ENCODE measurements around the gene SUMO3. TPM values are rescaled to one million over a fixed set of nuclear protein-coding genes. Genes with fewer than 3 reads are reported as not detected.

The SUMO3 gene
- total and polyA plus RNA-seq, 2 of the 8 experiments (the other 6 are each of a cell fraction or from before 2014, with no cell fraction given) = 96.8 to 101 TPM

DNA sequence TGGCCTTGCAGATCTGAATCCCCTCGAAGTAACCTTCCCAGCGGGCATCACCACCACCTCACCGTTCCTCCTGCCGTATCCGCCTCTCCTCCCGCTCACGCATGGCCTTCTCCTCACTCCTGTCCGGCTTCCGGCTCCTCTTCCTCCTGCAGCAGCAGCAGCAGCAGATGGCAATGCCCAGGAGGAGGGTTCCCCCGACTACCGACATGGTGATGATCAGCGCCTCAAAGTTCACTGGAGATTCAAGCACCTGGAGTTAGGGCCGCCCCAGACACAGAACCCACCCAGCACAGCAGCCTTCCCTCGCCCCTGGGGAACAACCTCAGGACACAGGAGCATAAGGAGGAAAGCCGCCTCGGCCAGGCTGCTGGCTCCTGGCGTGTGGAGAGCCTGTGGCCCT, 38.3 kb upstream of the SUMO3 start:
- no peak for FAIRE-seq
- H3K9ac ChIP-seq (replicated peaks in 1 of 4; ENCODE audit: extremely low read depth in 1 of 4, low read depth in 3 of 4, low read length in 3 of 4) = no peak overlapping the region
- TF ChIP-seq, protein P1, sequence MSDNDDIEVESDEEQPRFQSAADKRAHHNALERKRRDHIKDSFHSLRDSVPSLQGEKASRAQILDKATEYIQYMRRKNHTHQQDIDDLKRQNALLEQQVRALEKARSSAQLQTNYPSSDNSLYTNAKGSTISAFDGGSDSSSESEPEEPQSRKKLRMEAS (IDR thresholded peaks at IDR 0.05) = no peak
- no peak for TF ChIP-seq RNF2 (IDR thresholded peaks at IDR 0.05; ENCODE audit: borderline replicate concordance, low read depth, low read length, missing control alignments, poor library complexity, severe bottlenecking)
- TF ChIP-seq EGR1 (IDR thresholded peaks at IDR 0.05; ENCODE audit: borderline replicate concordance, low read depth, low read length) = no peak
- no peak for TF ChIP-seq YY1 (IDR thresholded peaks at IDR 0.05; ENCODE audit: low read depth, low read length)
- TF ChIP-seq CHD1 (IDR thresholded peaks at IDR 0.05; ENCODE audit: low read depth, low read length) = no peak
- TF ChIP-seq, protein P2, sequence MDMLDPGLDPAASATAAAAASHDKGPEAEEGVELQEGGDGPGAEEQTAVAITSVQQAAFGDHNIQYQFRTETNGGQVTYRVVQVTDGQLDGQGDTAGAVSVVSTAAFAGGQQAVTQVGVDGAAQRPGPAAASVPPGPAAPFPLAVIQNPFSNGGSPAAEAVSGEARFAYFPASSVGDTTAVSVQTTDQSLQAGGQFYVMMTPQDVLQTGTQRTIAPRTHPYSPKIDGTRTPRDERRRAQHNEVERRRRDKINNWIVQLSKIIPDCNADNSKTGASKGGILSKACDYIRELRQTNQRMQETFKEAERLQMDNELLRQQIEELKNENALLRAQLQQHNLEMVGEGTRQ (IDR thresholded peaks at IDR 0.05; ENCODE audit: low read length) = no peak
- no peak for TF ChIP-seq HDAC2 (IDR thresholded peaks at IDR 0.05; ENCODE audit: borderline replicate concordance in 1 of 2, low read depth in 2 of 2, low read length in 2 of 2)
- TF ChIP-seq JUN (IDR thresholded peaks at IDR 0.05; ENCODE audit: low read depth, low read length) = no peak
- no peak for TF ChIP-seq KDM1A (IDR thresholded peaks at IDR 0.05; ENCODE audit: borderline replicate concordance, low read length)
- TF ChIP-seq TEAD4 (IDR thresholded peaks at IDR 0.05; ENCODE audit: low read depth, low read length) = no peak
- TF ChIP-seq, protein P3, sequence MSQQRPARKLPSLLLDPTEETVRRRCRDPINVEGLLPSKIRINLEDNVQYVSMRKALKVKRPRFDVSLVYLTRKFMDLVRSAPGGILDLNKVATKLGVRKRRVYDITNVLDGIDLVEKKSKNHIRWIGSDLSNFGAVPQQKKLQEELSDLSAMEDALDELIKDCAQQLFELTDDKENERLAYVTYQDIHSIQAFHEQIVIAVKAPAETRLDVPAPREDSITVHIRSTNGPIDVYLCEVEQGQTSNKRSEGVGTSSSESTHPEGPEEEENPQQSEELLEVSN (IDR thresholded peaks at IDR 0.05) = no peak

More for the DNA sequence above, 38.3 kb upstream of the SUMO3 start:
- CTCF ChIA-PET (ENCODE audit: partially characterized antibody) = interaction anchor here (0.9 kb wide), 1 partner anchor 62 kb away, joined by 3 read pairs; no protein-coding TSS in a partner anchor
- Histone ChIP-seq H2BK15ac (ENCODE audit: low read length) (no peak overlapping the region), H2BK12ac (ENCODE audit: low read depth, low read length) (no peak overlapping the region), H2AK5ac (ENCODE audit: low read depth, low read length) (no peak overlapping the region), H2BK5ac (ENCODE audit: low read depth, low read length) (no peak overlapping the region), H3K23me2 (ENCODE audit: low read depth, low read length) (no peaks in the 10 kb centered on the region), H3K4me1 (replicated peaks in 1 of 4; ENCODE audit: control insufficient read depth in 3 of 4, insufficient read depth in 4 of 4, low read length in 3 of 4) (no peaks in the 10 kb centered on the region; a peak in 1 of 7 replicates), H4K5ac (ENCODE audit: insufficient read length, low read depth, low read length) (no peak overlapping the region), H3K56ac (replicated peaks; ENCODE audit: insufficient read length, low read depth, low read length) (no peak overlapping the region), H3K4me2 (ENCODE audit: insufficient read depth in 1 of 2, low read depth in 2 of 2, low read length in 2 of 2) (no peak overlapping the region), H3K79me1 (ENCODE audit: low read depth, low read length) (peaks cover 6% of the 10 kb centered on the region; the same call in 1 of the 2 replicates), H2BK120ac (replicated peaks; ENCODE audit: low read depth, low read length) (no peak overlapping the region), H3K23ac (ENCODE audit: insufficient read length) (no peak overlapping the region), H2BK20ac (ENCODE audit: low read length) (no peak overlapping the region), H3K27ac (ENCODE audit: low read depth, low read length) (no peak overlapping the region), H4K91ac (replicated peaks; ENCODE audit: insufficient read length, low read length) (no peak overlapping the region), H4K8ac (ENCODE audit: extremely low read depth, insufficient read depth, low read length) (no peak overlapping the region), H3K4me3 (ENCODE audit: extremely low read depth in 1 of 4, insufficient read depth in 2 of 4, low read depth in 3 of 4, low read length in 4 of 4) (no peak overlapping the region), H2AFZ (ENCODE audit: low read length) (no peak overlapping the region), H3K79me2 (ENCODE audit: control insufficient read depth in 1 of 2, insufficient read depth in 2 of 2, low read length in 2 of 2) (peaks cover 0 to 23% of the 10 kb centered on the region in 2 experiments; a peak in 2 of 4 replicates), H3K18ac (ENCODE audit: extremely low read depth, low read length) (no peak overlapping the region), H3K4ac (replicated peaks; ENCODE audit: insufficient read length, low read depth, low read length) (no peak overlapping the region), H3K9me3 (ENCODE audit: insufficient read depth in 2 of 2, low read depth in 1 of 2, low read length in 1 of 2) (no peaks in the 10 kb centered on the region), H3K14ac (ENCODE audit: insufficient read length) (no peak overlapping the region), H3K27me3 (replicated peaks in 1 of 4; ENCODE audit: control insufficient read depth in 3 of 4, extremely low read depth in 1 of 4, insufficient read depth in 3 of 4, low read length in 3 of 4) (no peaks in the 10 kb centered on the region), H3K36me3 (ENCODE audit: control insufficient read depth in 2 of 4, insufficient read depth in 4 of 4, low read length in 3 of 4) (peaks cover 7 to 48% (median 36%) of the 10 kb centered on the region in 4 experiments; a peak in 7 of 8 replicates), H4K20me1 (replicated peaks in 1 of 2; ENCODE audit: control insufficient read depth in 1 of 2, insufficient read depth in 2 of 2, low read length in 2 of 2) (peaks cover 4 to 29% of the 10 kb centered on the region in 2 experiments)
- WGBS, 2 experiments (ENCODE audit: extremely low coverage in 1 of 2, insufficient coverage in 1 of 2, insufficient read length in 1 of 2, insufficient replicate concordance in 2 of 2, low coverage in 1 of 2, low lambda C conversion rate in 2 of 2, missing lambda C conversion rate in 1 of 2) = 92% methylated on average over 15 of the region's 17 CpGs; no CpG with 5 or more reads in 1 of the 2 experiments
- no peak for DNase-seq (ENCODE audit: low read depth in 1 of 2, low spot score in 2 of 2)
- POLR2A ChIA-PET (ENCODE audit: partially characterized antibody) = no interaction called here
